ENCODE data around the gene HIVEP3. TPM values are rescaled to one million over a fixed set of nuclear protein-coding genes. Genes with fewer than 3 reads are reported as not detected.

Gene HIVEP3
- total RNA-seq, 4 donors from 2014 or later = 4.6 to 8.3 (median 6.5) TPM

DNA sequence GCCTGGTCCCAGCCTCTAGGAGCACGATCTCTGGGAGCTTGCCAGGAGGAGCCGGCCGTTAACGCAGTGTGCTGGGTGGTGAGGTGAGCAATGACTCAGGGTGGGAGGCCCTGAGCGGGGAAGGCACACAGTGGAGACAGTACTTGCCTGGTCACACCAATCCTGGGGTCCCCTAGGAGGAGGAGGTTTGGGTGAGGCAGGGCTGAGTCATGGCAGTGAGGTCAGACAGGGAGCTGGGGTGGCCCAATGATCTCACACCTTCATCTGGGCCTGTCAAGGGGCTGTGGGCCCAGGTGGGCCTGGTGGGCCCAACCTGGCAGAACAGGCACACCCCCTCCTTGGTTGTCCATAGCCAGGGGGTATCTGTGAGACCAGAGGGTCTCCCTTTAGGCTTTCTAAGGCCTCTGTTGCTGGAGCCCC is 425.6 kb downstream of the HIVEP3 start:
- DNase-seq = no peak
- H3K4me3 ChIP-seq = no peak overlapping the region
- peaks cover 3 to 22% (median 11%) of the 10 kb centered on the region in 4 donors for H3K4me1 ChIP-seq
- H3K9me3 ChIP-seq = no peaks in the 10 kb centered on the region
- no peaks in the 10 kb centered on the region for H3K36me3 ChIP-seq
- TF ChIP-seq POLR2A (IDR thresholded peaks at IDR 0.05) = no peak
- TF ChIP-seq, protein P1, sequence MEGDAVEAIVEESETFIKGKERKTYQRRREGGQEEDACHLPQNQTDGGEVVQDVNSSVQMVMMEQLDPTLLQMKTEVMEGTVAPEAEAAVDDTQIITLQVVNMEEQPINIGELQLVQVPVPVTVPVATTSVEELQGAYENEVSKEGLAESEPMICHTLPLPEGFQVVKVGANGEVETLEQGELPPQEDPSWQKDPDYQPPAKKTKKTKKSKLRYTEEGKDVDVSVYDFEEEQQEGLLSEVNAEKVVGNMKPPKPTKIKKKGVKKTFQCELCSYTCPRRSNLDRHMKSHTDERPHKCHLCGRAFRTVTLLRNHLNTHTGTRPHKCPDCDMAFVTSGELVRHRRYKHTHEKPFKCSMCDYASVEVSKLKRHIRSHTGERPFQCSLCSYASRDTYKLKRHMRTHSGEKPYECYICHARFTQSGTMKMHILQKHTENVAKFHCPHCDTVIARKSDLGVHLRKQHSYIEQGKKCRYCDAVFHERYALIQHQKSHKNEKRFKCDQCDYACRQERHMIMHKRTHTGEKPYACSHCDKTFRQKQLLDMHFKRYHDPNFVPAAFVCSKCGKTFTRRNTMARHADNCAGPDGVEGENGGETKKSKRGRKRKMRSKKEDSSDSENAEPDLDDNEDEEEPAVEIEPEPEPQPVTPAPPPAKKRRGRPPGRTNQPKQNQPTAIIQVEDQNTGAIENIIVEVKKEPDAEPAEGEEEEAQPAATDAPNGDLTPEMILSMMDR (IDR thresholded peaks at IDR 0.05) = no peak
- no peak overlapping the region for H3K27ac ChIP-seq
- H3K27me3 ChIP-seq = no peaks in the 10 kb centered on the region

DNA sequence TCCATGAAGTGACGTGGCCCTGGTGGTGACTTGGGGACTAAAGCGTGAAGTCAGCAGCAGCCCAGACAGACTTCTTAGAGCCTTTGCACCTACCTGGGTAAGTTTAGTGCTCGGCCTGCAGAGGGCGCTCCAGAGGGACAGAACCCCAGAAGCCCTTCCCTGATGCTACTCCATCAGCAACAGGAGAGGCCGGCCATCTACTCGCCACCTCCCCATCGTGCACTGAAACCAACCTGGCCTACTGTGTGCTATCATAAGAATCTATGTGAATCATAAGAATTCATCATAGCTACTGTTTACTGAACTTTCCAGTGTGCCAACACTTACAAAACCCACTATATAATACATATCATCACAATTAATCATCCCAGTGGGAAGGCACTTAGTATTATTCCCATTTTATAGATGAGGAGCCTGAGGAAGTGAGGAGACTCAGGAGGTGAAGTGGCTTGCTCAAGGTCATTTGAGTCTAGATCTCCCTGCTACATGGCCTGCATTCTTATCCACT is 426.3 kb downstream of the HIVEP3 start:
- DNase-seq = peak in 2 of 3 donors; percentile 71 to 81
- H3K9me3 ChIP-seq = no peaks in the 10 kb centered on the region
- H3K36me3 ChIP-seq = no peaks in the 10 kb centered on the region
- no peak overlapping the region for H3K4me3 ChIP-seq
- TF ChIP-seq, protein P1 (IDR thresholded peaks at IDR 0.05) = peak in 4 of 6 experiments; percentile 36 to 71 (median 62)
- no peak for TF ChIP-seq POLR2A (IDR thresholded peaks at IDR 0.05)
- H3K27me3 ChIP-seq = no peaks in the 10 kb centered on the region
- H3K27ac ChIP-seq = no peak overlapping the region
- peaks cover 3 to 21% (median 11%) of the 10 kb centered on the region in 4 donors for H3K4me1 ChIP-seq

DNA sequence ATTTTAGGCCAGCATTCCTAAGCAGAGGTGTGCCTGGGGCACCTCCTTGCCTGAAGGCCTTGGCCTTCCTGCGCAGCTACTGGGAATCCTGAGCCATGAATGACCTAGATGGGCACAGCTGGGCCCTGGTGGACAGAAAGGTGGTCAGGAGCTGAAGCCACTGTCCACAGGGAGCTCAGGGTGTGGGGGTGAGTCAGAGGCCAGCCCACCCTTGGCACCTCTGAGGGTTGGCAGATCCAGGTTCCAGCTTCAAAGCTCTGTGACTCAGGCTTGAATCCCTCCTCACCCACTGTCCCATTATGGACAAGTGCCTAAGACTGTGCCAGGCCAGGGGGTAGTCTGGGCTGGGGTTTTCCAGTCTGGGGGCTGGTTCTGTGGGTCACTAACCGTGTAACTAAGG is 427.8 kb downstream of the HIVEP3 start:
- Histone ChIP-seq H3K9me3 (no peaks in the 10 kb centered on the region), H3K27ac (no peak overlapping the region), H3K27me3 (no peaks in the 10 kb centered on the region), H3K4me3 (no peak overlapping the region), H3K36me3 (no peaks in the 10 kb centered on the region), H3K4me1 (peaks cover 0 to 8% (median 3%) of the 10 kb centered on the region in 4 donors)
- no peak for DNase-seq
- TF ChIP-seq, protein P1 (IDR thresholded peaks at IDR 0.05) = no peak
- no peak for TF ChIP-seq POLR2A (IDR thresholded peaks at IDR 0.05)

DNA sequence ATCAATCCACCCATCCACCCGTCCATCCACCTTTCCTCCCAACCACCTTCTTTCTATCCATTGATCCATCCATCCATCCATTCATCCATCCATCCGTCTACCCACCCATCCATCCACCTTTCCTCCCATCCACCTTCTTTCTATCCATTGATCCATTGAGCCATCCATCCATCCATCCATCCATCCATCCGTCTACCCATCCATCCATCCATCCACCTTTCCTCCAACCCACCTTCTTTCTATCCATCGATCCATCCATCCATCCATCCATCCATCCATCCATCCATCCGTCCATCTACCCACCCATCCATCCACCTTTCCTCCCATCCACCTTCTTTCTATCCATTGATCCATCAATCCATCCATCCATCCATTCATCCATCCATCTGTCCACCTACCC is 429.2 kb downstream of the HIVEP3 start:
- Histone ChIP-seq H3K27ac (no peak overlapping the region), H3K27me3 (no peaks in the 10 kb centered on the region), H3K4me3 (no peak overlapping the region), H3K36me3 (no peaks in the 10 kb centered on the region), H3K9me3 (no peaks in the 10 kb centered on the region), H3K4me1 (peaks cover 0 to 11% (median 0%) of the 10 kb centered on the region in 4 donors)
- TF ChIP-seq POLR2A (IDR thresholded peaks at IDR 0.05) = no peak
- TF ChIP-seq, protein P1 (IDR thresholded peaks at IDR 0.05) = no peak
- no peak for DNase-seq

DNA sequence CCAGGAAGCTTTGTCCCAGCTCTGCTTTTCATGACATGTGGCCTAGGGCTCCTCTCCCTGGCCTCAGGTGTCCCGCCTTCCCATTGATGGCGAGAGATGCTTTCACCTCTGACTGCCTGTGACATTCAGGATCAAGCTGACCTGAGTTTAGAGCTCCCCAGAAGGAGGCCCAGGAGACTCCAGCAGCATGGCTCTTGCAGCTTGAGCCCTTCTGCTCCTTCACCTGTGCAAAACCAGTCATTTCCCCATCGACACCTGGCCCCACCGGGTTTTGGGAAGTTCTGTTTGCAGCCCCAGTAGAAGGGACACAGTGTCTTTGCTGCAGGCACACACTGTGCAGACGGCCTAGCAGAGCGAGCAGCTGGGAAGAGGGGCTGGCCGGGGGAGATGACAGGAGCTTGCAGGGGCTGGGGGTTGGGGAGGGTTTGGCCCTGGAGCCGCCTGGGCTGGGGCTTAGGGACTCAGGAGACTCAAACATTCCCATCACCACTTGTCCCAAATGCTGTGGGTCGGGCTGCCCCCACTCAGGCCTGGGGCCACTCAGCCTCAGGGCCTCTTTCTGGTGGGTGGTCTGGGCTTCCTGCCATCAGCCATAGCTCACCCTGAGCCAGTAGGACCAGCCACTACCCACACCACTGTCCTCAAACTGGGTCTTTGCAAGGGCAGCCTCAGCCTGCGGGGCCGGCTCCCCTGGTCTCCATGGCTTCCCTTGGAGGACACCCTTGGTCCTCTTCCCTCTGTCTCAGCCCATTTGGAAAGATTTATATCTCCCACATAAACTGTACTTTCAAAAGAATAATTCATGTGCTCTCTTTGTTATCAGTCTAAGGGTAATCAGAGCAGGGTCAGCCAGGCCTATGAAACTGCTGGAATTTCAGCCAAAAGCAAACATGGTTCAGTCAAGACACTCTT is 430.4 kb downstream of the HIVEP3 start:
- Histone ChIP-seq H3K4me3 (no peak overlapping the region), H3K27me3 (no peaks in the 10 kb centered on the region), H3K27ac (no peak overlapping the region), H3K9me3 (no peaks in the 10 kb centered on the region), H3K36me3 (no peaks in the 10 kb centered on the region), H3K4me1 (peaks cover 0 to 21% (median 0%) of the 10 kb centered on the region in 4 donors)
- TF ChIP-seq POLR2A (IDR thresholded peaks at IDR 0.05) = no peak
- TF ChIP-seq, protein P1 (IDR thresholded peaks at IDR 0.05) = no peak
- no peak for DNase-seq
